ENCODE data around the gene SLC4A3. TPM values are rescaled to one million over a fixed set of nuclear protein-coding genes. Genes with fewer than 3 reads are reported as not detected.
A peak's percentile ranks its signal among the peaks of the same experiment; 100 is the strongest.

Gene SLC4A3
- total RNA-seq, result 6.7 TPM
- long read RNA-seq, full-length matches to known transcripts, result 2 of 14 reads
- long read RNA-seq, partial matches to known transcripts, result 12 of 14 reads
- long read RNA-seq, other reads (novel, unspliced or antisense), result 0 of 14 reads

- DNase-seq (ENCODE audit: low spot score), result no peak
Measured at GRCh38 chr2:219627103-219628100, at the start of gene SLC4A3. Gene SLC4A3, plus strand, starts transcription at chr2:219627630. Its CDS starts 363 bp downstream, at chr2:219627993.

- DNase-seq (ENCODE audit: low spot score), result no peak
Measured at GRCh38 chr2:219578811-219579613, 48.4 kb upstream of the SLC4A3 start.

- DNase-seq (ENCODE audit: low spot score), result no peak
Measured at GRCh38 chr2:219581346-219581745, 46.1 kb upstream of the SLC4A3 start.

- no peak for DNase-seq (ENCODE audit: low spot score)
Measured at GRCh38 chr2:219591091-219591490, 36.3 kb upstream of the SLC4A3 start.

GRCh38 chr2:219592736-219593135, 34.7 kb upstream of the SLC4A3 start:
- DNase-seq (ENCODE audit: low spot score), result no peak

- DNase-seq (ENCODE audit: low spot score), result no peak
Measured at GRCh38 chr2:219593154-219593553, 34.3 kb upstream of the SLC4A3 start.

GRCh38 chr2:219595256-219595655, 32.2 kb upstream of the SLC4A3 start:
- no peak for DNase-seq (ENCODE audit: low spot score)

GRCh38 chr2:219596954-219597551, 30.4 kb upstream of the SLC4A3 start:
- no peak for DNase-seq (ENCODE audit: low spot score)

GRCh38 chr2:219597552-219598307, 29.7 kb upstream of the SLC4A3 start, which contains the start of gene STK11IP:
Gene STK11IP, plus strand, starts transcription at chr2:219597857. Its CDS starts 263 bp downstream, at chr2:219598120.
- DNase-seq (ENCODE audit: low spot score), result peak; percentile 97

GRCh38 chr2:219598308-219599078, 28.9 kb upstream of the SLC4A3 start:
- DNase-seq (ENCODE audit: low spot score), result no peak

GRCh38 chr2:219603771-219604170, 23.7 kb upstream of the SLC4A3 start:
- no peak for DNase-seq (ENCODE audit: low spot score)

GRCh38 chr2:219605607-219605954, 21.8 kb upstream of the SLC4A3 start:
- no peak for DNase-seq (ENCODE audit: low spot score)

- DNase-seq (ENCODE audit: low spot score), result no peak
Measured at GRCh38 chr2:219607931-219608330, 19.5 kb upstream of the SLC4A3 start.

- DNase-seq (ENCODE audit: low spot score), result no peak
Measured at GRCh38 chr2:219608399-219608964, 18.9 kb upstream of the SLC4A3 start.

- no peak for DNase-seq (ENCODE audit: low spot score)
Measured at GRCh38 chr2:219609149-219609750, 18.2 kb upstream of the SLC4A3 start.

- no peak for DNase-seq (ENCODE audit: low spot score)
Measured at GRCh38 chr2:219611306-219611705, 16.1 kb upstream of the SLC4A3 start.

- no peak for DNase-seq (ENCODE audit: low spot score)
Measured at GRCh38 chr2:219611866-219612576, 15.4 kb upstream of the SLC4A3 start.

- no peak for DNase-seq (ENCODE audit: low spot score)
Measured at GRCh38 chr2:219612577-219613286, 14.7 kb upstream of the SLC4A3 start.
